MCF 10A (cell line): ENCODE measurements around the gene ARL6IP1. TPM values are rescaled to one million over a fixed set of nuclear protein-coding genes. Genes with fewer than 3 reads are reported as not detected.
A peak's percentile ranks its signal among the peaks of the same experiment; 100 is the strongest.
"Not testable (repeated sequence)": the region's sequence is repeated elsewhere in the genome, so short reads cannot be mapped to it uniquely, and the experiment has no call there.

Experiments
- BruUV-seq: library from RNA; stranded (reverse); fragments of 400-500 nt; replicated peaks from 2 replicates; lab custom pipeline; 2021; lab: Mats Ljungman, UMichigan
- CTCF ChIA-PET: fragments of 300-600 bp; sonication (Branson Sonifier 250); formaldehyde crosslinking; extraction: SDS; loops from one replicate; lab custom pipeline; 2021; ENCODE audit warnings: antibody characterized with exemption, inconsistent platforms; lab: Yijun Ruan, JAX
- POLR2A ChIA-PET: fragments of 300-600, 350-650 bp; sonication (Branson Sonifier 250); formaldehyde crosslinking; extraction: SDS; loops from one replicate; lab custom pipeline; 2020; ENCODE audit warnings: antibody characterized with exemption, inconsistent platforms; lab: Yijun Ruan, JAX
- DNase-seq: peaks from one replicate; pipeline ENCODE4 v3.0.0-alpha.2; 2018; ENCODE audit not compliant: unreplicated experiment
- H3K27ac Mint-ChIP-seq: one replicate; pipeline ENCODE4 v1.8.0; 2022; ENCODE audit warnings: mild to moderate bottlenecking, low read depth, mixed read lengths; ENCODE audit not compliant: unreplicated experiment
- H3K27me3 Mint-ChIP-seq: one replicate; pipeline ENCODE4 v1.8.0; 2022; ENCODE audit warnings: mixed read lengths; ENCODE audit not compliant: insufficient read depth, unreplicated experiment
- H3K36me3 Mint-ChIP-seq: one replicate; pipeline ENCODE4 v1.8.0; 2022; ENCODE audit warnings: mild to moderate bottlenecking, moderate library complexity, mixed read lengths; ENCODE audit not compliant: insufficient read depth, unreplicated experiment
- H3K4me1 Mint-ChIP-seq: one replicate; pipeline ENCODE4 v1.8.0; 2022; ENCODE audit warnings: mixed read lengths; ENCODE audit not compliant: insufficient read depth, unreplicated experiment
- H3K4me3 Mint-ChIP-seq: one replicate; pipeline ENCODE4 v1.8.0; 2022; ENCODE audit warnings: mild to moderate bottlenecking, moderate library complexity, mixed read lengths; ENCODE audit not compliant: unreplicated experiment
- H3K9me3 Mint-ChIP-seq: one replicate; pipeline ENCODE4 v1.8.0; 2022; ENCODE audit warnings: mixed read lengths; ENCODE audit not compliant: unreplicated experiment
- CTCF ChIP-seq: fragments of 200-600 bp; IDR thresholded peaks from one replicate; pipeline ENCODE4 v1.8.0; 2022; ENCODE audit warnings: antibody characterized with exemption, mild to moderate bottlenecking; ENCODE audit not compliant: unreplicated experiment
- intact Hi-C: fragments of 100-400 bp; cut with micrococcal nuclease; formaldehyde crosslinking; loops from 2 replicates; pipeline ENCODE4 v1.14.1; 2022
- total RNA-seq: library from RNA; stranded (reverse); gene quantifications from 2 replicates; pipeline ENCODE4 v1.2.3, GENCODE V29; 2022

Gene ARL6IP1
- total RNA-seq, 1 experiment from 2014 or later = 120 TPM

GRCh38 chr16:18784917-18785623 is 16.3 kb downstream of the ARL6IP1 start:
- CTCF ChIA-PET = interaction anchor here (5.3 kb wide), 1 partner anchor 17 kb away, joined by 30 read pairs; the partner anchor contains the start of gene ARL6IP1

GRCh38 chr16:18783430-18784341 is 17.7 kb downstream of the ARL6IP1 start:
- intact Hi-C loops = no loop called here
- no peak for DNase-seq
- peaks cover 78% of the 10 kb centered on the region for H3K36me3 Mint-ChIP-seq
- ChIA-PET POLR2A (interaction anchor here (0.6 to 1.6 kb wide), 2 partner anchors 18 to 740 kb away, joined by 3 to 4 read pairs; partner anchors contain the start of genes ARL6IP1 and CCP110), CTCF (interaction anchor here (0.7 to 5.3 kb wide), 2 partner anchors 18 to 613 kb away, joined by 4 to 30 read pairs; partner anchors contain the start of gene ARL6IP1)
- H3K27me3 Mint-ChIP-seq = no peaks in the 10 kb centered on the region
- no peak overlapping the region for H3K4me3 Mint-ChIP-seq
- no peak overlapping the region for H3K27ac Mint-ChIP-seq
- H3K4me1 Mint-ChIP-seq = peaks cover 32% of the 10 kb centered on the region
- H3K9me3 Mint-ChIP-seq = no peaks in the 10 kb centered on the region
- TF ChIP-seq CTCF = no peak
- no TSS peak for BruUV-seq

More at GRCh38 chr16:18784917-18785623, 16.3 kb downstream of the ARL6IP1 start:
- no peak for TF ChIP-seq CTCF
- Mint-ChIP-seq H3K9me3 (no peaks in the 10 kb centered on the region), H3K27me3 (no peaks in the 10 kb centered on the region), H3K27ac (no peak overlapping the region), H3K4me1 (peaks cover 34% of the 10 kb centered on the region), H3K4me3 (peak overlapping the region; percentile 29), H3K36me3 (peaks cover 92% of the 10 kb centered on the region)
- no peak for DNase-seq
- BruUV-seq = no TSS peak
- POLR2A ChIA-PET = interaction anchor here (9.5 kb wide), 1 partner anchor 18 kb away, joined by 238 read pairs; the partner anchor contains the start of gene ARL6IP1
- intact Hi-C loops = no loop called here

GRCh38 chr16:18782697-18783429 is 18.5 kb downstream of the ARL6IP1 start:
- ChIA-PET CTCF (interaction anchor here (0.7 kb wide), 1 partner anchor 614 kb away, joined by 4 read pairs; no protein-coding TSS in a partner anchor), POLR2A (interaction anchor here (0.6 to 1.6 kb wide), 3 partner anchors 19 to 741 kb away, joined by 3 to 4 read pairs (median 3); partner anchors contain the start of genes ARL6IP1 and CCP110)
- H3K27ac Mint-ChIP-seq = no peak overlapping the region
- H3K27me3 Mint-ChIP-seq = no peaks in the 10 kb centered on the region
- H3K4me3 Mint-ChIP-seq = no peak overlapping the region
- H3K9me3 Mint-ChIP-seq = no peaks in the 10 kb centered on the region
- no TSS peak for BruUV-seq
- TF ChIP-seq CTCF = no peak
- DNase-seq = no peak
- intact Hi-C loops = no loop called here
- peaks cover 69% of the 10 kb centered on the region for H3K36me3 Mint-ChIP-seq
- H3K4me1 Mint-ChIP-seq = peaks cover 24% of the 10 kb centered on the region

- POLR2A ChIA-PET, H3K27me3 Mint-ChIP-seq, DNase-seq, intact Hi-C loops, H3K27ac Mint-ChIP-seq, H3K4me3 Mint-ChIP-seq, CTCF ChIA-PET, BruUV-seq, H3K9me3 Mint-ChIP-seq: not testable (repeated sequence)
- Mint-ChIP-seq H3K36me3 (peaks cover 53% of the 10 kb centered on the region), H3K4me1 (peaks cover 15% of the 10 kb centered on the region)
Observed at GRCh38 chr16:18781232-18781631, 20.1 kb downstream of the ARL6IP1 start.

- H3K9me3 Mint-ChIP-seq, CTCF ChIA-PET, H3K4me3 Mint-ChIP-seq, POLR2A ChIA-PET, H3K27me3 Mint-ChIP-seq, DNase-seq, BruUV-seq, intact Hi-C loops, H3K27ac Mint-ChIP-seq: not testable (repeated sequence)
- H3K4me1 Mint-ChIP-seq = peaks cover 10% of the 10 kb centered on the region
- H3K36me3 Mint-ChIP-seq = peaks cover 46% of the 10 kb centered on the region
Observed at GRCh38 chr16:18780460-18781026, 20.8 kb downstream of the ARL6IP1 start.

- H3K4me3 Mint-ChIP-seq, H3K27ac Mint-ChIP-seq, H3K4me1 Mint-ChIP-seq, CTCF ChIA-PET, intact Hi-C loops, H3K27me3 Mint-ChIP-seq, POLR2A ChIA-PET, H3K9me3 Mint-ChIP-seq, BruUV-seq, DNase-seq: not testable (repeated sequence)
- peaks cover 17% of the 10 kb centered on the region for H3K36me3 Mint-ChIP-seq
Observed at GRCh38 chr16:18777664-18778063, 23.7 kb downstream of the ARL6IP1 start.
